ENCODE data around the gene GREM1. TPM values are rescaled to one million over a fixed set of nuclear protein-coding genes. Genes with fewer than 3 reads are reported as not detected.

GREM1 gene
- total and polyA plus RNA-seq, 2 donors (not counting 3 experiments of a cell fraction or from before 2014, with no cell fraction given), result not detected

DNA sequence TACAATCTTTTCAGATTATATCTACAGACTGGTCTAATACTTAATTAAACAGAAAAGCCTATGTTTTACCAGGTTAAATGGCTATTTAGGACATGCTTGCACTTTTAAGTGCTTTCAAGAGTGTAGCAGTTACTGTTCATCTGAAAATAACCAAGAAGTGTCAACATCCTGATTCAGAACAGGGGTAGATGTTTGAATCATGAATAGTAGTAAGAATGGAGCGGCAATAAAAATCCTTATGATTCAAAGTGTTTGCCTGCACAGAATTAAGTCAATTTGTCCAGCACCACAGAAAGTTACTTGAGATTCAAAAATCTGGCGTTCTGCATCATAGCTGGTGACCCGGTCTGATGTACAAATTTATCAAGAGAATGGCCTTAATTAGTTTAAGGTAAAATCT is 48.3 kb downstream of the GREM1 start:
- H2AFZ ChIP-seq (ENCODE audit: low read depth, low read length), result no peak overlapping the region
- peak; percentile 18 for FAIRE-seq

More for the DNA sequence above, 48.3 kb downstream of the GREM1 start:
- Histone ChIP-seq H3K36me3 (ENCODE audit: control insufficient read depth in 2 of 2, extremely low read depth in 1 of 2, insufficient read depth in 2 of 2, low read length in 2 of 2) (no peaks in the 10 kb centered on the region), H3K9ac (replicated peaks; ENCODE audit: extremely low read depth, insufficient read depth, low read length) (no peak overlapping the region), H3K27ac (ENCODE audit: insufficient read depth, low read depth, low read length) (no peak overlapping the region), H3K4me3 (replicated peaks in 1 of 3; ENCODE audit: insufficient read depth in 1 of 3, low read depth in 1 of 3, low read length in 3 of 3) (no peak overlapping the region), H3K79me2 (ENCODE audit: control insufficient read depth, insufficient read depth, low read length) (no peaks in the 10 kb centered on the region), H3K4me2 (ENCODE audit: insufficient read depth, low read length) (no peak overlapping the region), H3K9me1 (replicated peaks; ENCODE audit: control insufficient read depth, extremely low read depth, insufficient read depth, low read length) (no peaks in the 10 kb centered on the region), H3K9me3 (replicated peaks; ENCODE audit: control insufficient read depth, insufficient read depth, low read length) (no peaks in the 10 kb centered on the region), H3K27me3 (ENCODE audit: control insufficient read depth in 2 of 2, insufficient read depth in 2 of 2, low read length in 2 of 2) (peaks cover 2 to 18% of the 10 kb centered on the region in 2 experiments), H4K20me1 (replicated peaks; ENCODE audit: control insufficient read depth, extremely low read depth, insufficient read depth, low read length) (no peaks in the 10 kb centered on the region), H3K4me1 (ENCODE audit: control insufficient read depth, extremely low read depth, insufficient read depth, low read length) (no peaks in the 10 kb centered on the region)
- POLR2A ChIA-PET, result no interaction called here
- BruUV-seq (replicated peaks), result no TSS peak
- TF ChIP-seq FOS (IDR thresholded peaks at IDR 0.05; ENCODE audit: borderline replicate concordance, insufficient read depth, low read length) (no peak), POLR2A (IDR thresholded peaks at IDR 0.05; ENCODE audit: low read depth, low read length) (no peak), MYC (IDR thresholded peaks at IDR 0.05; ENCODE audit: low read depth, low read length) (no peak), GATA2 (IDR thresholded peaks at IDR 0.05; ENCODE audit: insufficient read depth, insufficient read length, low read depth, low read length) (no peak), POLR2AphosphoS5 (IDR thresholded peaks at IDR 0.05; ENCODE audit: insufficient read depth, low read depth, low read length) (no peak), EZH2 (IDR thresholded peaks at IDR 0.05; ENCODE audit: borderline replicate concordance, low read depth, low read length, severe bottlenecking) (no peak), JUN (IDR thresholded peaks at IDR 0.05; ENCODE audit: borderline replicate concordance, insufficient read depth, insufficient read length, low read depth) (no peak)
- TF ChIP-seq, protein P1, sequence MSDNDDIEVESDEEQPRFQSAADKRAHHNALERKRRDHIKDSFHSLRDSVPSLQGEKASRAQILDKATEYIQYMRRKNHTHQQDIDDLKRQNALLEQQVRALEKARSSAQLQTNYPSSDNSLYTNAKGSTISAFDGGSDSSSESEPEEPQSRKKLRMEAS (IDR thresholded peaks at IDR 0.05; ENCODE audit: insufficient read depth, insufficient read length), result no peak
- TF ChIP-seq, protein P2, sequence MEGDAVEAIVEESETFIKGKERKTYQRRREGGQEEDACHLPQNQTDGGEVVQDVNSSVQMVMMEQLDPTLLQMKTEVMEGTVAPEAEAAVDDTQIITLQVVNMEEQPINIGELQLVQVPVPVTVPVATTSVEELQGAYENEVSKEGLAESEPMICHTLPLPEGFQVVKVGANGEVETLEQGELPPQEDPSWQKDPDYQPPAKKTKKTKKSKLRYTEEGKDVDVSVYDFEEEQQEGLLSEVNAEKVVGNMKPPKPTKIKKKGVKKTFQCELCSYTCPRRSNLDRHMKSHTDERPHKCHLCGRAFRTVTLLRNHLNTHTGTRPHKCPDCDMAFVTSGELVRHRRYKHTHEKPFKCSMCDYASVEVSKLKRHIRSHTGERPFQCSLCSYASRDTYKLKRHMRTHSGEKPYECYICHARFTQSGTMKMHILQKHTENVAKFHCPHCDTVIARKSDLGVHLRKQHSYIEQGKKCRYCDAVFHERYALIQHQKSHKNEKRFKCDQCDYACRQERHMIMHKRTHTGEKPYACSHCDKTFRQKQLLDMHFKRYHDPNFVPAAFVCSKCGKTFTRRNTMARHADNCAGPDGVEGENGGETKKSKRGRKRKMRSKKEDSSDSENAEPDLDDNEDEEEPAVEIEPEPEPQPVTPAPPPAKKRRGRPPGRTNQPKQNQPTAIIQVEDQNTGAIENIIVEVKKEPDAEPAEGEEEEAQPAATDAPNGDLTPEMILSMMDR (IDR thresholded peaks at IDR 0.05; ENCODE audit: extremely low read depth in 1 of 2, insufficient read depth in 1 of 2, low read depth in 1 of 2, low read length in 2 of 2), result no peak
- intact Hi-C loops (cut with micrococcal nuclease) (no loop called here), dilution Hi-C loops (cut with MboI; ENCODE audit: extremely low pct_ligation_motif_present, low sequenced_read_pairs) (no loop called here)
- CTCF ChIA-PET, result interaction anchor here (1.1 to 1.4 kb wide), 4 partner anchors 8 to 170 kb away, joined by 3 to 4 read pairs (median 3); no protein-coding TSS in a partner anchor
- no peak for DNase-seq (ENCODE audit: low read depth, low spot score)

Measured in endothelial cell of umbilical vein (primary cell).